Measurements from ENCODE around the gene SLN. TPM values are rescaled to one million over a fixed set of nuclear protein-coding genes. Genes with fewer than 3 reads are reported as not detected.

SLN gene
- 0.16 and 0.38 TPM in 2 replicates for total RNA-seq

DNA sequence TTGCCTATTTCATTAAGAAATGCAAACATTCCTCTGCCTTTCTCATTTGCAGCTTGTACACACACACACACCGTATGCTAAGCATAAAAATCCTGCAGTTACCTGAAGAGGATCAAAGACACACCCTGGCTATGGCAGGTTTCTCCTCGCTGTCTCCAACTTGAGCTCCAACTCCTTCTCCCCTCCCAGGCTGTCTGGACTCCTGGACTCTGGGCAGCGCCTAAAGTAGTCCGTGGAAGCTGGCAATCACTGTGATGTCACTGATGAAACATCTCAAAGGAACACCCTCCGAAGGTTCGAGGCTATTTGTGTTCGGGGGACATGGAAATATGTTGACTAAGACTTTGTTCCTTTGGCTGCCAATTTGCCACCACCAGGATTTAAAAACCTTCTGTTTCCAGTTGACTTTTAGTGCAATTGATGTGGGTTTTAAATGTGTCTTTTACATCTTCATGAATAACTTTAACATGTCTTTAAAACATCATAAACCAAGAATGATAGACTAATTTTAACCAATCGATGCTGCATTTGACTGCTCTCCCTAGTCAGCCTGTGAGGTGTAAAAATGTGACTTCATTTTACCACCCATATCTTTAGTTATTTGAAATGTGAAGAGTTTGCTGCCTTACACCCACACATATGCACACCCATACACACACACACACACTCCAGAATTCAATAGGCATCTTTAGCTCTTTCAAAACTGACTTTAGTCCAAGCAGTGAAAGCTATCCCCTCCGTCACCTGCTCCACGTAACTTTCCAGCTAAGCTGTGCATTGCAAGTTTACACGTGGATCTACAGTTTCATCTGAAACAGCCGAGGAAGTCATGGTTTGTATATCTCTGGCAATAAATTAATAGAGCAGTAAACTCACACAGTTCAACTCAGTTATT, at the start of gene SLN:
TSS of gene SLN (minus strand) at position 196 of the 895 bp plus-strand sequence.

Other genes starting within 250 kb of the SLN start
- 2.8 and 4.1 TPM in 2 replicates for gene ALKBH8, start 146.3 kb downstream of the SLN start, total RNA-seq
- gene ELMOD1, start 120.9 kb downstream of the SLN start, total RNA-seq = not detected in 2 replicates
- 29.9 and 50.4 TPM in 2 replicates for gene SLC35F2, start 146.7 kb upstream of the SLN start, total RNA-seq
- 0.16 TPM in 1 of 2 replicates, not detected in the other for gene RAB39A, start 216.4 kb upstream of the SLN start, total RNA-seq